ENCODE data around the gene ARL6. TPM values are rescaled to one million over a fixed set of nuclear protein-coding genes. Genes with fewer than 3 reads are reported as not detected.

The ARL6 gene
- total RNA-seq, 1 experiment from 2014 or later, result 12.1 TPM

GRCh38 chr3:97720417-97720816 lies 44.1 kb upstream of the ARL6 start:
- Histone ChIP-seq H2AFZ (ENCODE audit: low read length) (peak overlapping the region; percentile 31; the same call in 1 of the 2 replicates), H3F3A (ENCODE audit: low read length, unreplicated experiment) (no peaks in the 10 kb centered on the region), H3K9me2 (replicated peaks; ENCODE audit: low read length) (no peaks in the 10 kb centered on the region), H4K20me1 (ENCODE audit: low read length) (no peaks in the 10 kb centered on the region), H3K9ac (ENCODE audit: low read length) (no peak overlapping the region), H3K4me3 (ENCODE audit: low read length) (no peak overlapping the region), H3K4me1 (ENCODE audit: insufficient read depth, low read length) (no peaks in the 10 kb centered on the region), H3K36me3 (ENCODE audit: low read depth, low read length) (no peaks in the 10 kb centered on the region), H3K27ac (ENCODE audit: low read length) (no peak overlapping the region), H3K27me3 (ENCODE audit: low read length) (no peaks in the 10 kb centered on the region), H3K9me3 (ENCODE audit: low read length) (no peaks in the 10 kb centered on the region), H3K4me2 (ENCODE audit: low read length) (no peak overlapping the region), H3K79me2 (ENCODE audit: low read length) (no peaks in the 10 kb centered on the region)
- BruUV-seq (replicated peaks), result no TSS peak
- ChIA-PET POLR2A (ENCODE audit: unreplicated experiment) (no interaction called here), CTCF (no interaction called here)
- intact Hi-C loops (cut with micrococcal nuclease), result no loop called here
- ATAC-seq (peak; percentile 47), DNase-seq (peak; percentile 26)
- no peak for TF ChIP-seq EZH2 (IDR thresholded peaks at IDR 0.05; ENCODE audit: low read length, unreplicated experiment)

- ATAC-seq (no peak), DNase-seq (no peak)
- Histone ChIP-seq H3K27ac (ENCODE audit: low read length) (no peak overlapping the region), H3K4me2 (ENCODE audit: low read length) (no peak overlapping the region), H3K9me3 (ENCODE audit: low read length) (no peaks in the 10 kb centered on the region), H3K9ac (ENCODE audit: low read length) (no peak overlapping the region), H3F3A (ENCODE audit: low read length, unreplicated experiment) (no peaks in the 10 kb centered on the region), H3K4me1 (ENCODE audit: insufficient read depth, low read length) (no peaks in the 10 kb centered on the region), H4K20me1 (ENCODE audit: low read length) (no peaks in the 10 kb centered on the region), H3K36me3 (ENCODE audit: low read depth, low read length) (no peaks in the 10 kb centered on the region), H3K9me2 (replicated peaks; ENCODE audit: low read length) (no peaks in the 10 kb centered on the region), H2AFZ (ENCODE audit: low read length) (no peak overlapping the region), H3K4me3 (ENCODE audit: low read length) (no peak overlapping the region), H3K79me2 (ENCODE audit: low read length) (no peaks in the 10 kb centered on the region), H3K27me3 (ENCODE audit: low read length) (no peaks in the 10 kb centered on the region)
- no peak for TF ChIP-seq CTCF (conservative IDR thresholded peaks at IDR 0.05; ENCODE audit: low read depth, low read length)
- intact Hi-C loops (cut with micrococcal nuclease), result no loop called here
- ChIA-PET CTCF (no interaction called here), POLR2A (ENCODE audit: unreplicated experiment) (no interaction called here)
- BruUV-seq (replicated peaks), result no TSS peak
These were observed 43.1 kb upstream of the ARL6 start for GRCh38 chr3:97721446-97721845.

- BruUV-seq (replicated peaks), result no TSS peak
- POLR2A ChIA-PET (ENCODE audit: unreplicated experiment), result no interaction called here
These were observed 27.6 kb upstream of the ARL6 start for GRCh38 chr3:97736928-97737327.

More at GRCh38 chr3:97736928-97737327, 27.6 kb upstream of the ARL6 start:
- Histone ChIP-seq H3K9me3 (ENCODE audit: low read length) (no peaks in the 10 kb centered on the region), H4K20me1 (ENCODE audit: low read length) (no peaks in the 10 kb centered on the region), H3K4me1 (ENCODE audit: insufficient read depth, low read length) (no peaks in the 10 kb centered on the region), H3F3A (ENCODE audit: low read length, unreplicated experiment) (no peaks in the 10 kb centered on the region), H3K79me2 (ENCODE audit: low read length) (no peaks in the 10 kb centered on the region), H3K4me2 (ENCODE audit: low read length) (no peak overlapping the region), H2AFZ (ENCODE audit: low read length) (no peak overlapping the region), H3K9ac (ENCODE audit: low read length) (no peak overlapping the region), H3K36me3 (ENCODE audit: low read depth, low read length) (no peaks in the 10 kb centered on the region), H3K27me3 (ENCODE audit: low read length) (0 out of 2 replicates have a peak, but pooled peaks cover 8% of the 10 kb centered on the region), H3K27ac (ENCODE audit: low read length) (no peak overlapping the region), H3K9me2 (replicated peaks; ENCODE audit: low read length) (no peaks in the 10 kb centered on the region), H3K4me3 (ENCODE audit: low read length) (no peak overlapping the region)
- CTCF ChIA-PET, result no interaction called here
- TF ChIP-seq EZH2phosphoT487 (IDR thresholded peaks at IDR 0.05; ENCODE audit: borderline replicate concordance, low read length), result no peak
- TF ChIP-seq EZH2 (IDR thresholded peaks at IDR 0.05; ENCODE audit: low read length, unreplicated experiment), result no peak
- TF ChIP-seq CTCF (conservative IDR thresholded peaks at IDR 0.05; ENCODE audit: low read depth, low read length), result no peak
- intact Hi-C loops (cut with micrococcal nuclease), result no loop called here
- DNase-seq, result no peak
- no peak for ATAC-seq
